LNCaP clone FGC (cell line): ENCODE results near the gene GANC.

ENCODE experiments used
- DNase-seq: peaks from one replicate; pipeline ENCODE4 v3.0.0-alpha.2; 2011; ENCODE audit warnings: low read depth
- H3K4me3 ChIP-seq: 2 replicates; pipeline ENCODE4 v1.5.1; 2011; ENCODE audit warnings: mild to moderate bottlenecking, low read depth, low read length, control low read depth
- TF ChIP-seq, protein P1 (sequence below): IDR thresholded peaks from 2 replicates; pipeline ENCODE4 v1.5.1; 2012; ENCODE audit warnings: mild to moderate bottlenecking; ENCODE audit not compliant: control insufficient read depth, insufficient read depth; ENCODE audit errors: extremely low read depth

Gene GANC

DNA sequence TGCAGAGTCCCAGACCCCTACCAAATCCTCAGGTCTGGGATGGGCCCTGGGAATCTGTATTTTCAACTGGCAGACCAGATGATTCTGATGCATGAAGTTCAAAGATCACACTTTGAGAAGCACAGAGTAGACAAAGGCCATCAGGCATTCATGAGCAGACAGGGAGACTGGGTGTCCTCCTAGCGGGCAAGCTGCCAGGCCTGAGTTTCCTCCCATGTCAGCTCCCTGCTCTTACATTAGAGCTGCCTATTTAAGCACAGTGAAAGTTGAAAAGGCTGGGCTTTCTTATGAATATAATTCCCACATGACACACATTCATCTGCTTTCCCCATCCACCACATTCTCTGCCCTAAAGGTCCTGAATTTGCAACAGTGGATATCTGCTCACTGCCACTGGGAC, 100.3 kb downstream of the GANC start:
- no peak for DNase-seq
- TF ChIP-seq, protein P1, sequence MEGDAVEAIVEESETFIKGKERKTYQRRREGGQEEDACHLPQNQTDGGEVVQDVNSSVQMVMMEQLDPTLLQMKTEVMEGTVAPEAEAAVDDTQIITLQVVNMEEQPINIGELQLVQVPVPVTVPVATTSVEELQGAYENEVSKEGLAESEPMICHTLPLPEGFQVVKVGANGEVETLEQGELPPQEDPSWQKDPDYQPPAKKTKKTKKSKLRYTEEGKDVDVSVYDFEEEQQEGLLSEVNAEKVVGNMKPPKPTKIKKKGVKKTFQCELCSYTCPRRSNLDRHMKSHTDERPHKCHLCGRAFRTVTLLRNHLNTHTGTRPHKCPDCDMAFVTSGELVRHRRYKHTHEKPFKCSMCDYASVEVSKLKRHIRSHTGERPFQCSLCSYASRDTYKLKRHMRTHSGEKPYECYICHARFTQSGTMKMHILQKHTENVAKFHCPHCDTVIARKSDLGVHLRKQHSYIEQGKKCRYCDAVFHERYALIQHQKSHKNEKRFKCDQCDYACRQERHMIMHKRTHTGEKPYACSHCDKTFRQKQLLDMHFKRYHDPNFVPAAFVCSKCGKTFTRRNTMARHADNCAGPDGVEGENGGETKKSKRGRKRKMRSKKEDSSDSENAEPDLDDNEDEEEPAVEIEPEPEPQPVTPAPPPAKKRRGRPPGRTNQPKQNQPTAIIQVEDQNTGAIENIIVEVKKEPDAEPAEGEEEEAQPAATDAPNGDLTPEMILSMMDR, result no peak
- H3K4me3 ChIP-seq, result no peak overlapping the region

DNA sequence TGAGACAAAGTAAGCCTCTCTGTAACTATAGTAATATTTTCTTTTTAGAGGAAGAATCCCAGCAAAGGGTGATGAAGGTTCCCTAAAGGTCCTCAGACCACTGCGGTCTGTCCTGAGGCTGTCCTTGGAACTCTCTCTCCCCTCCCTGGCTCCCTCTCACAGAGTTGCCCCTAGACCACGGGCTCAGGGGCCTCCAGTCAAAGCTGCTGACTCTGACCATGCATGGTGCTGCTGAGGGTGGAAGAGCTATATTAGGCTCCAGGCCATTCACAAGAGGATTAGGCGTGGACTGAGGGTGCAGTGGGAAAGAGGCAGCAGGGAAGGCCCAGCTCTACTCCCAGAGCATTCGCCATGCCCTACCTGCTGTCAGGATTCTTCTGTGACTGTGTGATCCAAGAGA, 100.9 kb downstream of the GANC start:
- DNase-seq, result no peak
- H3K4me3 ChIP-seq, result no peak overlapping the region
- TF ChIP-seq, protein P1, result no peak

GRCh38 chr15:42374810-42375209, 101.8 kb downstream of the GANC start:
- DNase-seq, result no peak
- no peak overlapping the region for H3K4me3 ChIP-seq
- TF ChIP-seq, protein P1, result no peak

DNA sequence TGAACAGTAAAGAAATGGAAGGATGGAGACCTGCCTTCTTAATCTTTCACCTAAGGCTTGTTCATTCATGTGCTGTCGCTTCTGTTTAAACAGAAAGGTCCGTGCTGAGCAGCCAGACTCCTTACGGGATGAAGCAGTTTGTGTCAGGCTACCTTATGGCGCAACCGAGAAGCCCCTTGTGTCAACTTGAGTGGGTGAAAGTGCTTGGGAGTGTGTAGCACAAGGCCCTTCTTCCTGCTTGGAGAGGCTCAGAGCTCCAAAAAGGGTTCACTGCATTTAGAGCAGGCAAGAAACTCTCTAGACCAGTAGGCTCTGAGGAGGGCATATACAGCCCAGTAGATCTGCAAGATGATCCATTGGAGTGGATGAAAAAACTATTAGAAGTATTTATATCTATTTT, 102.3 kb downstream of the GANC start:
- TF ChIP-seq, protein P1, result no peak
- no peak for DNase-seq
- no peak overlapping the region for H3K4me3 ChIP-seq

GRCh38 chr15:42375941-42376340, 102.9 kb downstream of the GANC start:
- TF ChIP-seq, protein P1, result no peak
- DNase-seq, result no peak
- H3K4me3 ChIP-seq, result no peak overlapping the region

DNA sequence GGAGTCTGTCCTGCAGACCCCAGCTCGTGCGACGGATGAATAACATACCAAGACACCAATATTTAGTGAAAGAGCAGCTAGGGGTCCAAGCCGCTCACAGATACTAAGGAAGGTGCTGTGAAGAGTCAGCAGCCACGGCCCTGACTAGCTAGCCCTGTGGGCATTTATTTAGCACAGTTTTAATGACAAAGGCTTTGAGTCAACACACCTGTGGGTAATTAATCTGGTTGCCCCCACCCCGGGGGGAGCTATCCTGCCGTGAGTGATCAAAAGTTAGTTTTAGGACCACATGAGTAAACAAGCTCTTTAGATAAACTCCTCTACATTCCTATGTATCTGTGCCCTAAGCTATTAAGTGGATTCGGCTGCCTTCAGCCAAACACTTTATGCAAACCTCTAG, 105.0 kb downstream of the GANC start:
- no peak overlapping the region for H3K4me3 ChIP-seq
- DNase-seq, result no peak
- TF ChIP-seq, protein P1, result no peak

DNA sequence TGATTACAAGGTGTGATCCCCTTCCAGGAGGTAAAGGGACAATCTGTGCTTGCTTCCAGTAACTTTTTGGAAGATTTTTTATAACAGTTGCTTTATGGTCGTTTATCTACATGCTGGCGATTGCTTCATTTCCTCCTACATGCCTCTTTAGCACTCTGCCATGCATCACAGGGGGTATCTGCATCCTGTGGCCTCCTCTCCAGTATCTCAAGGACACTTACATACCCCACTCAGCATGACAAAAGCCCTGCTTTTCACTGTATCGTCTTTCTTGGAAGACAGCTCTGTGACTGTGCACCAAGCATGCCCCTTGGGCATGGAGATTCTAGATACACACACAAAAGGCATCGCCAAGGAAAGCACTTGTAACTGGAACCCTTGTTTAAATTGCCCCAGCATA, 111.6 kb downstream of the GANC start:
- DNase-seq, result no peak
- H3K4me3 ChIP-seq, result no peak overlapping the region
- TF ChIP-seq, protein P1, result no peak
